ENCODE measurements around the gene MAGED2. TPM values are rescaled to one million over a fixed set of nuclear protein-coding genes. Genes with fewer than 3 reads are reported as not detected.
"Not testable (repeated sequence)": the region's sequence is repeated elsewhere in the genome, so short reads cannot be mapped to it uniquely, and the experiment has no call there.

MAGED2 gene
- polyA plus RNA-seq, 12 donors: 287 to 1,040 (median 935) TPM

- peak; percentile 97 for DNase-seq
These were observed 1.3 kb downstream of the MAGED2 start for GRCh38 chrX:54808605-54809483.

- no peak for DNase-seq
These were observed 3.0 kb downstream of the MAGED2 start for GRCh38 chrX:54810532-54810931.

DNA sequence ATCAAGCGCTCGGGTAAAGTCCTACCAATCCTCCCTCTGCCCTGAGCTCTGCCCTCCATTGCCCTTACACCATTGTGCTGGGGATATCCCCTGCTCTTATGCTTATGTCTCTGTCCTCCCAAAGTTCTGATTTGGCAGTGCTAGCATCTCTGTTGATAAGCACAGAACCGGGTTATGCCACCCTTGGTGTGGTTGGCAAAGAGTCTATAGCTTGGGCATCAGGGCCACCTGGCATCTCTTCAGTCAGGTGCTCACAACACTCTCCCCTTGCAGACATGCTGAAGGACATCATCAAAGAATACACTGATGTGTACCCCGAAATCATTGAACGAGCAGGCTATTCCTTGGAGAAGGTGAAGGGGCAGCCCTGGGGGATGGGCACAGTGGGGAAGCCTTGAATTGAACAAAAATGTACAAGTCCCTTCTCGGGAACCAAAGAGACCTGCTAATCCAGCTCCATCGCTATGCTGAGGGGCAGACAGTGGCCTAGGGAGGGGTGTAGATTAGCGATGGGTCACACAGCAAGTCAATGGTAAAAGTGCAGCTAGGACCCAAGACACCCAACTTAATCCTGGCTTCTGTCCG, 3.8 kb downstream of the MAGED2 start:
- DNase-seq: no peak

GRCh38 chrX:54812306-54812705, 4.8 kb downstream of the MAGED2 start:
- DNase-seq: no peak

GRCh38 chrX:54817220-54817820, 9.8 kb downstream of the MAGED2 start:
- no peak for DNase-seq

- DNase-seq: no peak
These were observed 10.7 kb downstream of the MAGED2 start for GRCh38 chrX:54818221-54818620.

DNA sequence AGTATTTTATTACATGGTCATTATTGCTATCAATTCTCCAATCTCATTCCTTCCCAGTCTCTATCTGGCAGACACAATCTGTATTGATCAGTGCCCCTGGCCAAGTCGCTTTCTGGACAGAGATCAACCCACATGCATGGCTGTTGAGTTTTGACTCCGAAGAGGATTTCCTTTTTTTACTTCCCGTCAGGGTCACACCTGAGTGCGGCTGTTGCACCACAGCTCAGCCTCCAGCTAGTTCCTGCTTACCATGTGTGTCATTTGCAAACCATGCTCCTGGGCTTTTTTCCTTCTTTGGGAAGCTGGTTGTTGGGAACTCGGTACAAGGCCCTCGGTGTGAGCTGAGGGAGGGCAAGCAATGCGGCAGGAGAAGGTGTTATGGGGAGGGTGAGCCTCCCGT, 11.7 kb downstream of the MAGED2 start:
- DNase-seq: no peak

DNA sequence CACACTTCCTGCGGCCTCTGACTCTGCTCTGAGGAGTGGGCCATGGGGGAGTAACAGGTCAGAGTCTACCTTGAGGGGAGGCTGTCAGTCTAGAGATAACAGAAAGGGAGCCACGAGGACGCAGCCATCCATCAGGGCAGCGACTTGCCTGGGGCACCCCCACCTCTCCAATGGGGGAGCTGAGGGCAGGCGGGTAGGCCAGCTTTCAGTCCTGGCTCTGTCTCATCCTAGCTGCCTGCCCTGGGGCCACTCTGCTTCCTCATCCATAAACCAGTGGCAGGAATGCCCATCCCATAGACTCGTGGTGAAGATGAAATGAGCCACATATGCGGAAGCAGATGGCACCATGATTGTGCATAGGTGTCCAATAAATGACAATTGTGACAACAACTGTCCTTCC, 13.2 kb downstream of the MAGED2 start:
- DNase-seq: no peak

GRCh38 chrX:54821310-54821709, 13.8 kb downstream of the MAGED2 start:
- no peak for DNase-seq

DNA sequence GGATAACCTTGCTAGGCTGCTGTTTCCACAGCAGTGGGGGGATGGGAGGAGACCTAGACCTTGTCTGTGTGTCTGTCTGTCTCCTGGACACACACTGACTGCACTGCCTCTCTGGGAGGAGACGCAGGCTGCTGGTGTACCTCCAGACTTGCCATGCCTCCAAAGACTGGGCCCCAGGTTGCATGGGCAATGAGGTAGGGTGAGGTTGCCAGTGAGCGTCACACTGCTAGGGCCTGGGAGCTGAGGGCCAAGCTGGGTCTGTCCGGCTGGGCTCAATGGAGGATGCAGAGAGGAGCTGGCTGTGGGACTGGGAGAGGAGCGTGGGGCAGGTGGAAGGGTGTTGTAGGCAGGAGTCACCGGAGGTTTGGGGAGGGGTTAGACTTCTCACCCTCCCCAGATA, 16.6 kb downstream of the MAGED2 start:
- no peak for DNase-seq

GRCh38 chrX:54824722-54825121, 17.2 kb downstream of the MAGED2 start:
- no peak for DNase-seq

GRCh38 chrX:54825716-54826438, 18.3 kb downstream of the MAGED2 start:
- DNase-seq: no peak

DNA sequence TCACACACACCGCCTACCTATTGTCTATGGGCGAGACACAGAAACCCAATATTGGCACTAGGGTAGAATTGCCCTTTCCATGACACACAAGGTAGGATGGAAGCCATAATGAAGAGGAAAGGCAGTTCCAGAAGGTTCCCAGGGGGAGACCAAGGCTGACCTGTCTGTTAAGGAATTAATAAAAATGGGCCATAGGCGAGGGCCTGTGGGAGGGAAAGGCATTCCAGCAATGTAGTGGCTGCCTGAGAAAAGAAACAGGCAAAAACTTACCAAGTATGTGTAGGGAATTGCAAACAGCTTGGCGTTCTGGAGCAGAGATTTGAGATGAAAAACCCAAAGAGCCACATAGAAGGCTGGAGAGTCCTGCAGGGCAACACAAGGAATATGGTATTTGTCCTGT, 19.1 kb downstream of the MAGED2 start:
- DNase-seq: no peak

GRCh38 chrX:54838583-54838982, 31.0 kb downstream of the MAGED2 start:
- no peak for DNase-seq

GRCh38 chrX:54841184-54841874, 33.8 kb downstream of the MAGED2 start:
- peak; percentile 69 for DNase-seq

DNA sequence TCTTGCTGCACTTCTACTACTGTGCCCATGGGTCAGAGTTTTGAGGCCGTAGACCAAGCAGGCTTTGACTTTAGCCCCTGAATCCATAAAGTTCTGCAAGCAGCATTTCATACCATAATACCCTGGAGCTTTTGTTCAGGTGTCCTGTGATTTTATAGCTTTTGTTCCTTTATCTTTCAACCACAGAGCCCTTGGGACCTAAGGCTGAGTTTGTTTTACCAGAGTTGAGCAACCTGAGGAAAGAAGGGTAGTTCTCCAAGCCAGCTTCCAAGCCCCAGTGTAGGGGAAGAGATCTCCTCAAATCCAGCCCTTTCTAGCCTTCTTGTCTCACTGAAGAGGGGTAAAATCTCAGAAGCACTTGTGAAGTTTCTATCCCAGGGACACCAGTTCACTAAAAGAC, 35.1 kb downstream of the MAGED2 start:
- DNase-seq: no peak

GRCh38 chrX:54843050-54843449, 35.5 kb downstream of the MAGED2 start:
- DNase-seq: no peak

DNA sequence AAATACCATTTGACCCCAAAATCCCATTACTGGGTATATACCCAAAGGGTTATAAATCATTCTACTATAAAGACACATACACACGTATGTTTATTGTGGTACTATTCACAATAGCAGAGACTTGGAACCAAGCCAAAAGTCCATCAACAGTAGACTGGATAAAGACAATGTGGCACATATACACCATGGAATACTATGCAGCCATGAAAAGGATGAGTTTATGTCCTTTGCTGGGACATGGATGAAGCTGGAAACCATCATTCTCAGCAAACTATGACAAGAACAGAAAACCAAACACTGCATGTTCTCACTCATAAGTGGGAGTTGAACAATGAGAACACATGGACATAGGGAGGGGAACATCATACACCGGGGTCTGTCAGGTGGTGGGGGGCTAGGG, 40.2 kb downstream of the MAGED2 start:
- not testable (repeated sequence) for DNase-seq

DNA sequence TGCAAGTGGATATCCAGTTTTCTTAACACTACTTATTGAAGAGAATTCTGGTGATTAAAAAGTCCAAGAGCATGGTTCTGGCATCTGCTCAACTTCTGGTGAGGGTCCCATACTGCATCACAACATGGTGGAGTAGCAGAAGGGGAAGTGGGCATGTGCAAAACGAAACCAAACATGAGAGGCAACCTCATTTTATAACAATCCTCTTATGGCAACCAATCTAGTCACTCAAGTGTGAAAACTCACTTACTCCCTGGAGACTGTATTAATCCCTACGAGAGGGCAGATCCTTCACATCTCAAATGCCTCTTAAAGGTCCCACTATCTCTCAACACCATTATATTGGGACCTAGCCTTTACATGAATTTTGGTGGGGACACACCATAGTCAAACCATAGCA, 57.7 kb downstream of the MAGED2 start:
- no peak for DNase-seq

All from muscle of arm (tissue), 12 donors.